SK-N-MC (cell line): ENCODE data around the gene ADGRD2.

Experiments
- EZH2 ChIP-seq: fragments of 200-600 bp; sonication (generic); IDR thresholded peaks from one replicate; pipeline ENCODE4 v1.6.1; 2017; ENCODE audit warnings: antibody characterized with exemption
- POLR2AphosphoS5 ChIP-seq: IDR thresholded peaks from 2 replicates; pipeline ENCODE4 v1.6.1; 2012; ENCODE audit warnings: mild to moderate bottlenecking, low read depth, low read length, borderline replicate concordance

DNA sequence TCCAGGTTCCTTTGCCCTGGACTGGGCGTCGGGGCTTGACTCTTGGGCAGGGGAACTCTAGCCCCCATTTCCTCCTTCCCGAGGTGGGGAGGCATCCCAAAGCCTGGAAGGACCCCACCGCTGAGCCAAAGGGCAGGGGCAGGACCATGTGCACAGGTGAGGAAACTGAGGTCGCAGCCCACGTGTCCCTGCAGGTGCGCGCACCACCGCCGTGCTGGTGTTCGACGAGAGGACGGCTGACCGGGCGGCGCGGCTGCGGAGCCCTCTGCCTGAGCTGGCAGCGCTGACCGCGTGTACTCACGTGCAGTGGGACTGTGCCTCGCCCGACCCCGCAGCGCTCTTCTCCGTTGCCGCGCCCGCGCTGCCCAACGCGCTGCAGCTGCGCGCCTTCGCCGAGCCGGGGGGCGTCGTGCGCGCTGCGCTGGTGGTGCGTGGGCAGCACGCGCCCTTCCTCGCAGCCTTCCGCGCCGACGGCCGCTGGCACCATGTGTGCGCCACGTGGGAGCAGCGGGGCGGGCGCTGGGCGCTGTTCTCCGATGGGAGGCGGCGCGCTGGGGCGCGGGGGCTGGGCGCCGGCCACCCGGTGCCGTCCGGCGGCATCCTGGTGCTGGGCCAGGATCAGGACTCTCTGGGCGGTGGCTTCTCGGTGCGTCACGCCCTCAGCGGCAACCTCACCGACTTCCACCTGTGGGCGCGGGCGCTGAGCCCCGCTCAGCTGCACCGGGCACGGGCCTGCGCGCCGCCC lies 2.8 kb downstream of the ADGRD2 start:
- no peak for TF ChIP-seq EZH2
- no peak for TF ChIP-seq POLR2AphosphoS5
